Measurements from ENCODE around the gene EIF3B. TPM values are rescaled to one million over a fixed set of nuclear protein-coding genes. Genes with fewer than 3 reads are reported as not detected.
A peak's percentile ranks its signal among the peaks of the same experiment; 100 is the strongest.

EIF3B gene
- total and polyA plus RNA-seq, 9 of the 15 experiments (the other 6 are each of a cell fraction or from before 2014, with no cell fraction given), result 25.9 to 494 (median 357) TPM

GRCh38 chr7:2354939-2355704 lies 495 bp downstream of the EIF3B start (continued):
- TF ChIP-seq ZFP1 (CRISPR knock-in tag; IDR thresholded peaks at IDR 0.05) (no peak), TFAM (CRISPR knock-in tag; conservative IDR thresholded peaks at IDR 0.05) (no peak), RBBP5 (IDR thresholded peaks at IDR 0.05; ENCODE audit: borderline replicate concordance, insufficient read depth, low read length, poor library complexity, severe bottlenecking) (peak; percentile 87), FOSL1 (tag; conservative IDR thresholded peaks at IDR 0.05) (no peak), TAF1 (IDR thresholded peaks at IDR 0.05; ENCODE audit: control insufficient read depth, extremely low read depth, insufficient read depth, low read length, severe bottlenecking) (no peak), RBM34 (IDR thresholded peaks at IDR 0.05; ENCODE audit: borderline replicate concordance, insufficient read depth, low read length) (no peak), EP300 (IDR thresholded peaks at IDR 0.05; ENCODE audit: low read length) (no peak)
- TF ChIP-seq, protein P1, sequence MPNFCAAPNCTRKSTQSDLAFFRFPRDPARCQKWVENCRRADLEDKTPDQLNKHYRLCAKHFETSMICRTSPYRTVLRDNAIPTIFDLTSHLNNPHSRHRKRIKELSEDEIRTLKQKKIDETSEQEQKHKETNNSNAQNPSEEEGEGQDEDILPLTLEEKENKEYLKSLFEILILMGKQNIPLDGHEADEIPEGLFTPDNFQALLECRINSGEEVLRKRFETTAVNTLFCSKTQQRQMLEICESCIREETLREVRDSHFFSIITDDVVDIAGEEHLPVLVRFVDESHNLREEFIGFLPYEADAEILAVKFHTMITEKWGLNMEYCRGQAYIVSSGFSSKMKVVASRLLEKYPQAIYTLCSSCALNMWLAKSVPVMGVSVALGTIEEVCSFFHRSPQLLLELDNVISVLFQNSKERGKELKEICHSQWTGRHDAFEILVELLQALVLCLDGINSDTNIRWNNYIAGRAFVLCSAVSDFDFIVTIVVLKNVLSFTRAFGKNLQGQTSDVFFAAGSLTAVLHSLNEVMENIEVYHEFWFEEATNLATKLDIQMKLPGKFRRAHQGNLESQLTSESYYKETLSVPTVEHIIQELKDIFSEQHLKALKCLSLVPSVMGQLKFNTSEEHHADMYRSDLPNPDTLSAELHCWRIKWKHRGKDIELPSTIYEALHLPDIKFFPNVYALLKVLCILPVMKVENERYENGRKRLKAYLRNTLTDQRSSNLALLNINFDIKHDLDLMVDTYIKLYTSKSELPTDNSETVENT (CRISPR knock-in tag; IDR thresholded peaks at IDR 0.05), result no peak
- TF ChIP-seq, protein P2, sequence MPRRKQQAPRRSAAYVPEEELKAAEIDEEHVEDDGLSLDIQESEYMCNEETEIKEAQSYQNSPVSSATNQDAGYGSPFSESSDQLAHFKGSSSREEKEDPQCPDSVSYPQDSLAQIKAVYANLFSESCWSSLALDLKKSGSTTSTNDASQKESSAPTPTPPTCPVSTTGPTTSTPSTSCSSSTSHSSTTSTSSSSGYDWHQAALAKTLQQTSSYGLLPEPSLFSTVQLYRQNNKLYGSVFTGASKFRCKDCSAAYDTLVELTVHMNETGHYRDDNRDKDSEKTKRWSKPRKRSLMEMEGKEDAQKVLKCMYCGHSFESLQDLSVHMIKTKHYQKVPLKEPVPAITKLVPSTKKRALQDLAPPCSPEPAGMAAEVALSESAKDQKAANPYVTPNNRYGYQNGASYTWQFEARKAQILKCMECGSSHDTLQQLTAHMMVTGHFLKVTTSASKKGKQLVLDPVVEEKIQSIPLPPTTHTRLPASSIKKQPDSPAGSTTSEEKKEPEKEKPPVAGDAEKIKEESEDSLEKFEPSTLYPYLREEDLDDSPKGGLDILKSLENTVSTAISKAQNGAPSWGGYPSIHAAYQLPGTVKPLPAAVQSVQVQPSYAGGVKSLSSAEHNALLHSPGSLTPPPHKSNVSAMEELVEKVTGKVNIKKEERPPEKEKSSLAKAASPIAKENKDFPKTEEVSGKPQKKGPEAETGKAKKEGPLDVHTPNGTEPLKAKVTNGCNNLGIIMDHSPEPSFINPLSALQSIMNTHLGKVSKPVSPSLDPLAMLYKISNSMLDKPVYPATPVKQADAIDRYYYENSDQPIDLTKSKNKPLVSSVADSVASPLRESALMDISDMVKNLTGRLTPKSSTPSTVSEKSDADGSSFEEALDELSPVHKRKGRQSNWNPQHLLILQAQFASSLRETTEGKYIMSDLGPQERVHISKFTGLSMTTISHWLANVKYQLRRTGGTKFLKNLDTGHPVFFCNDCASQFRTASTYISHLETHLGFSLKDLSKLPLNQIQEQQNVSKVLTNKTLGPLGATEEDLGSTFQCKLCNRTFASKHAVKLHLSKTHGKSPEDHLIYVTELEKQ (CRISPR knock-in tag; IDR thresholded peaks at IDR 0.05), result no peak
- TF ChIP-seq, protein P3, sequence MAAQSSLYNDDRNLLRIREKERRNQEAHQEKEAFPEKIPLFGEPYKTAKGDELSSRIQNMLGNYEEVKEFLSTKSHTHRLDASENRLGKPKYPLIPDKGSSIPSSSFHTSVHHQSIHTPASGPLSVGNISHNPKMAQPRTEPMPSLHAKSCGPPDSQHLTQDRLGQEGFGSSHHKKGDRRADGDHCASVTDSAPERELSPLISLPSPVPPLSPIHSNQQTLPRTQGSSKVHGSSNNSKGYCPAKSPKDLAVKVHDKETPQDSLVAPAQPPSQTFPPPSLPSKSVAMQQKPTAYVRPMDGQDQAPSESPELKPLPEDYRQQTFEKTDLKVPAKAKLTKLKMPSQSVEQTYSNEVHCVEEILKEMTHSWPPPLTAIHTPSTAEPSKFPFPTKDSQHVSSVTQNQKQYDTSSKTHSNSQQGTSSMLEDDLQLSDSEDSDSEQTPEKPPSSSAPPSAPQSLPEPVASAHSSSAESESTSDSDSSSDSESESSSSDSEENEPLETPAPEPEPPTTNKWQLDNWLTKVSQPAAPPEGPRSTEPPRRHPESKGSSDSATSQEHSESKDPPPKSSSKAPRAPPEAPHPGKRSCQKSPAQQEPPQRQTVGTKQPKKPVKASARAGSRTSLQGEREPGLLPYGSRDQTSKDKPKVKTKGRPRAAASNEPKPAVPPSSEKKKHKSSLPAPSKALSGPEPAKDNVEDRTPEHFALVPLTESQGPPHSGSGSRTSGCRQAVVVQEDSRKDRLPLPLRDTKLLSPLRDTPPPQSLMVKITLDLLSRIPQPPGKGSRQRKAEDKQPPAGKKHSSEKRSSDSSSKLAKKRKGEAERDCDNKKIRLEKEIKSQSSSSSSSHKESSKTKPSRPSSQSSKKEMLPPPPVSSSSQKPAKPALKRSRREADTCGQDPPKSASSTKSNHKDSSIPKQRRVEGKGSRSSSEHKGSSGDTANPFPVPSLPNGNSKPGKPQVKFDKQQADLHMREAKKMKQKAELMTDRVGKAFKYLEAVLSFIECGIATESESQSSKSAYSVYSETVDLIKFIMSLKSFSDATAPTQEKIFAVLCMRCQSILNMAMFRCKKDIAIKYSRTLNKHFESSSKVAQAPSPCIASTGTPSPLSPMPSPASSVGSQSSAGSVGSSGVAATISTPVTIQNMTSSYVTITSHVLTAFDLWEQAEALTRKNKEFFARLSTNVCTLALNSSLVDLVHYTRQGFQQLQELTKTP (IDR thresholded peaks at IDR 0.05; ENCODE audit: low read depth in 1 of 2, partially characterized antibody in 2 of 2), result no peak
- TF ChIP-seq, protein P4, sequence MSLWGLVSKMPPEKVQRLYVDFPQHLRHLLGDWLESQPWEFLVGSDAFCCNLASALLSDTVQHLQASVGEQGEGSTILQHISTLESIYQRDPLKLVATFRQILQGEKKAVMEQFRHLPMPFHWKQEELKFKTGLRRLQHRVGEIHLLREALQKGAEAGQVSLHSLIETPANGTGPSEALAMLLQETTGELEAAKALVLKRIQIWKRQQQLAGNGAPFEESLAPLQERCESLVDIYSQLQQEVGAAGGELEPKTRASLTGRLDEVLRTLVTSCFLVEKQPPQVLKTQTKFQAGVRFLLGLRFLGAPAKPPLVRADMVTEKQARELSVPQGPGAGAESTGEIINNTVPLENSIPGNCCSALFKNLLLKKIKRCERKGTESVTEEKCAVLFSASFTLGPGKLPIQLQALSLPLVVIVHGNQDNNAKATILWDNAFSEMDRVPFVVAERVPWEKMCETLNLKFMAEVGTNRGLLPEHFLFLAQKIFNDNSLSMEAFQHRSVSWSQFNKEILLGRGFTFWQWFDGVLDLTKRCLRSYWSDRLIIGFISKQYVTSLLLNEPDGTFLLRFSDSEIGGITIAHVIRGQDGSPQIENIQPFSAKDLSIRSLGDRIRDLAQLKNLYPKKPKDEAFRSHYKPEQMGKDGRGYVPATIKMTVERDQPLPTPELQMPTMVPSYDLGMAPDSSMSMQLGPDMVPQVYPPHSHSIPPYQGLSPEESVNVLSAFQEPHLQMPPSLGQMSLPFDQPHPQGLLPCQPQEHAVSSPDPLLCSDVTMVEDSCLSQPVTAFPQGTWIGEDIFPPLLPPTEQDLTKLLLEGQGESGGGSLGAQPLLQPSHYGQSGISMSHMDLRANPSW (CRISPR knock-in tag; IDR thresholded peaks at IDR 0.05), result no peak

Measured in K562 (cell line).